Measurements from ENCODE around the gene RELCH.

The RELCH gene

DNA sequence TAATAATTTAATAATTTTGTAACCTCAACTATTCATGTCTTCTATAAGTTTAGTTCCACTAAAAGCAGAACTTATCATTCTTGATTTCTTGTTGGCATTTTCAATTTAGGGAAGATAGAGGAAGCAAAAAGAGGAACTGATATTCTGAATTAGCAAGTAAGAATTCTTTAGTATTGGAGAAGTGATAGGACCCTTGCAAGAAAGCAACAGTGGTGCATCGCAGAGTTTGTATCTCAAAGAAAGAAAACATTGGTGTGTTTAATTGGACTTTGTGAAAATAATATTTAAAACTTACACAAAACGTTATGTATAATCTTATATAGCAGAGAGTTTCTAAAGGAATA is 101.6 kb downstream of the RELCH start:
- TF ChIP-seq, protein P1, sequence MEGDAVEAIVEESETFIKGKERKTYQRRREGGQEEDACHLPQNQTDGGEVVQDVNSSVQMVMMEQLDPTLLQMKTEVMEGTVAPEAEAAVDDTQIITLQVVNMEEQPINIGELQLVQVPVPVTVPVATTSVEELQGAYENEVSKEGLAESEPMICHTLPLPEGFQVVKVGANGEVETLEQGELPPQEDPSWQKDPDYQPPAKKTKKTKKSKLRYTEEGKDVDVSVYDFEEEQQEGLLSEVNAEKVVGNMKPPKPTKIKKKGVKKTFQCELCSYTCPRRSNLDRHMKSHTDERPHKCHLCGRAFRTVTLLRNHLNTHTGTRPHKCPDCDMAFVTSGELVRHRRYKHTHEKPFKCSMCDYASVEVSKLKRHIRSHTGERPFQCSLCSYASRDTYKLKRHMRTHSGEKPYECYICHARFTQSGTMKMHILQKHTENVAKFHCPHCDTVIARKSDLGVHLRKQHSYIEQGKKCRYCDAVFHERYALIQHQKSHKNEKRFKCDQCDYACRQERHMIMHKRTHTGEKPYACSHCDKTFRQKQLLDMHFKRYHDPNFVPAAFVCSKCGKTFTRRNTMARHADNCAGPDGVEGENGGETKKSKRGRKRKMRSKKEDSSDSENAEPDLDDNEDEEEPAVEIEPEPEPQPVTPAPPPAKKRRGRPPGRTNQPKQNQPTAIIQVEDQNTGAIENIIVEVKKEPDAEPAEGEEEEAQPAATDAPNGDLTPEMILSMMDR (IDR thresholded peaks at IDR 0.05; ENCODE audit: low read depth, low read length) = no peak
- H3K4me3 ChIP-seq (ENCODE audit: low read depth, low read length) = no peak overlapping the region

DNA sequence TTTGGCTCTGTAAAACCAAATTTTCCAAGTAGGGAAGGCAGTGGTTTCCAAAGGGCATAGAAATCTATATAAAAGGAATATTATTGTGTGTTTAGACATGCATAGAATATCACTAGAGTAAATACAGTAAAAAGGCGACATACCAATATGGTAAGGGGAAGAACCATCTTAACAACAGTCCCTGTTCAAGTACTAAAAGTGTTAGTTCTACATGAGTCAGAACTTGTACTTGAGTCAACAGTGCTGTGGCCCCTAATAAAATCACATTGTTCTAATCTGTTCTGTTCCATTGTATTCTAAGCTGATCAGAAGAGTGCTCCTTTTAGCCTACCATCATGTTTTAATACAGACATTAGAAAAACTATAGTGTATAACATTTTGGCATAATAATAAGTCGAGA is 102.0 kb downstream of the RELCH start:
- no peak overlapping the region for H3K4me3 ChIP-seq (ENCODE audit: low read depth, low read length)
- TF ChIP-seq, protein P1 (IDR thresholded peaks at IDR 0.05; ENCODE audit: low read depth, low read length) = no peak

DNA sequence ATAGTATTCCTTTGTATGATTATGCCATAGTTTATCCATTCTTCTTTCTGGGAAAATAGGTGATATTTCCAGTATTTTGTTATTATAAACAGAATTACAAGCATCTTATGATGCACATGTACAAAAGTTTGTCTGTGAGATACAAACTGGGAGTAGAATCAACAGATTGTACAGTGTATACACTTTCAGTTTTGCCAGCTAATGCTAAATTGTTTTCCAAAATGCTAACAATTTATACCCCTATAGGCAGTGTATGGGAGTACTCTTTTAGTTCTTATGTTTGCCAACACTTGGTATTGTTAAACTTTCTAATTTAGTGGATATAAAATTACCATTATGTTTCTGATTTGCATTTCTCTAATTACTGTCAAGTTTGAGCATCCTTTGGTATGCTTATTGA is 107.0 kb downstream of the RELCH start:
- H3K4me3 ChIP-seq (ENCODE audit: low read depth, low read length) = no peak overlapping the region

DNA sequence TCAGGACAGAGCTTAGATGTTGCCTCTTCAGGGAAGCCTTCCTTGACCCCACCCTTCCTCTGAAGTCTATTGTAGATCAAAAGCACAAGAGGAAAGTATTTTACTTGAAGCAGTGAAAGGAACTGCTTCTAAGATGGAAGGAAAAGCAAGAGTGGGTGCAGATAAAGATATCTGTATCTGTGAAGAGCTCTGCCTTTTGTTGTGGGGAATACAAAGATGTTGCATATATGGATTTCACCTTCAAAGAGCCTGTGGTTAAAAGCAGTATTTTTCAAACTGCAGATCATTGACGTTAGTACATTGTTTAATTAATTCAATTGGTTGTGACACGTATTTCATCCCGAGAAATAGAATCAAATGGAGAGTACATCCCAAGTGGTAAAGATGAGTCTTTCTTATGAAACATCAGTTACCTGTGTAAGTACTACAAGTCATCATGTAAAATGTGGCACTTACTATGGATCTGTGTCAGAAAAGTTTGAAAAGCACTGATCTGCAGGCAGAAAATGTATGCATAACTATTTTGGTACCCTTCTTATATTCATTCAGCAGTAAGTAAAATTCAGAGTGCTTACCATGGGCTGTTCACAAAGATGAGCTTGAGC is 113.4 kb downstream of the RELCH start:
- TF ChIP-seq, protein P1 (IDR thresholded peaks at IDR 0.05; ENCODE audit: low read depth, low read length) = no peak
- H3K4me3 ChIP-seq (ENCODE audit: low read depth, low read length) = no peak overlapping the region

More for the DNA sequence above, 107.0 kb downstream of the RELCH start:
- TF ChIP-seq, protein P1 (IDR thresholded peaks at IDR 0.05; ENCODE audit: low read depth, low read length) = no peak

DNA sequence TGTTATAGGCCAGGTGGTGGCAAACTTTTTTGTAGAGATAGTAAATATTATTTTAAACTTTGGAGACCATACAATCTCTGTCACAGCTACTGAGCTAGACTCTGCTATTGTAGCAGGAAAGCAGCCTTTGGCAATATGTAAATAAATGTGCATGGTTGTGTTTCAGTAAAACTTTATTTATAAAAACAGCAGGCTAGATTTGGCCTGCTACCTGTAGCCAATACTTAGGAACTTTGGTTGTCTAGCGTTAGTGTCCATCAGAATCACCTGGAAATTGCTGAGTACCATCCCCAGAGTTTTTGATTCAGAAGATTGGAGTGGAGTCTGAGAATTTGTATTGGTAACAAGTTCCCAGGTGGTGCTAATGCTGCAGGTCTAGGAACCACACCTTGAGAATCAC is 114.3 kb downstream of the RELCH start:
- TF ChIP-seq, protein P1 (IDR thresholded peaks at IDR 0.05; ENCODE audit: low read depth, low read length) = no peak

DNA sequence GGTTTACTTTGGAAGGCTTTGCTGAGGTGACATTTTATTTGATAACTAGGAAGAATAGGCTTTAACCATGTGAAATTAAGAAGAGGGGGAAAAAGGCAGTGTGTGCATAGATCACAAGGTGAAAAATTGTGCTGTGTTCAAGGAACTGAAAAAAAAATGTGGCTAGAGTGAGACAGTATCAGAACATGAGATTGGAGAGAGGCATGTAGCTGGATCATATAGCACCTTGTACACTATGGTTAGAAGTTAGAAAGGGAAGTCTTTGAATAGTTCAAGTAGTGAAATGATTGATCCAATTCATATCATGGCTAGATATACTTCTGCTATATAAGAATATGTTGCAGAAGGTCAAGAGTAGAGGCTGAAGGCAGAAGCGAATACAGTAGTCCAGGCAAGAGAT is 125.8 kb downstream of the RELCH start:
- TF ChIP-seq, protein P1 (IDR thresholded peaks at IDR 0.05; ENCODE audit: low read depth, low read length) = no peak
- no peak overlapping the region for H3K4me3 ChIP-seq (ENCODE audit: low read depth, low read length)

More for the DNA sequence above, 114.3 kb downstream of the RELCH start:
- H3K4me3 ChIP-seq (ENCODE audit: low read depth, low read length) = no peak overlapping the region

DNA sequence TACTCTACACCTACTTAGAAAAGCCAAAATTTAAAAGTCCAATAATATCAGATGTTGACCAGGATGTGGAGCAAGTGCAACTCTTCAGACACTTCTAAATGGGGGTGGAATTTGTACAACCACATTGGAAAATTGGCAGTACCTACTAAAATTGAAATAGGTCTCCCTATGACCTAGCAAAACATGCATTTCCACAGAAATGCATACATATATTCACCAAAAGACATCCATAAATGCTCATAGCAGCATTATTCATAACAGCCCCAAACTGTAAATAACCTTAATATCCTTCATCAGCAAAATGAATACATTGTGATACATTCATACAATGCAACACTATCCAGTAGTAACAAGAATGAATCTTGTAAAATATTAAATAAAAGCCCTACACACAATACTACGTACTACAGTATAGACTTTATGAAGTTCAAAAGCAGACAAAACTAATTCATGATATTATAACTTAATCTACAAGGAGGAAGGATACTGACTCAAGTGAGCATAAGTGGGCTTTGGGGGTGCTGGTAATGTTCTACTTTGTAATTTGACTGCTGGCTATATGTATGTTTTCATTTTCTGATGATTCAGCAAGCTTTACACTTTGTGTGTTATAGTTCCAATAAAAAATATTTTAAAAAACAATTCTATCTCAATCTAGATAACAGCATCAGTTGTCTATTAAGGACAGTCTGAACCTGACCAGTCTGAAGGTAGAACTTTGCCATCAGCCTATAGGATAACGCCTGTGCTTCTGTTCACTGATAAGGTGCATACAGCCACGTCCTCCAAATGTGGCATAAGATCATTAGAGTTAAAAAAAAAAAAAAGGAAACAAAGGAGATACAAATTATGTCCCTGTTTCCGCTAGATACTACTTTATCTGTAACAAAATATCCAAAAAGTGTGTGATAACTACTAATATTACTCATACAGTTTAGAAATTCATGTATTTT is 131.4 kb downstream of the RELCH start:
- TF ChIP-seq, protein P1 (IDR thresholded peaks at IDR 0.05; ENCODE audit: low read depth, low read length) = no peak

More for the DNA sequence above, 131.4 kb downstream of the RELCH start:
- H3K4me3 ChIP-seq (ENCODE audit: low read depth, low read length) = no peak overlapping the region

Data from WI38 (cell line).